Heart left ventricle (tissue), 16 donors: Measurements from ENCODE around the gene SLC38A11. TPM values are rescaled to one million over a fixed set of nuclear protein-coding genes. Genes with fewer than 3 reads are reported as not detected.

Experiments used
- ATAC-seq, 4 donors: fragments of 200-7000 bp; cut with Tn5 transposase; one replicate each; pipeline ENCODE4 v1.9.1; 2020 to 2022; ENCODE audit warnings: moderate library complexity in 4 of 4, mild to moderate bottlenecking in 3 of 4, moderate number of reproducible peaks in 1 of 4
- DNase-seq, 5 donors: peaks; one replicate each; pipeline ENCODE4 v3.0.0-alpha.2; 2020
- H3K27ac ChIP-seq, 12 donors: fragments of 200-600 bp; sonication (generic) in 4 of 12; one replicate each; pipeline versions ENCODE4 v1.5.0 to v1.8.0; 2016 to 2022; ENCODE audit warnings: mild to moderate bottlenecking in 2 of 12
- H3K27me3 ChIP-seq, 9 donors: fragments of 200-600 bp; sonication (generic) in 2 of 9; one replicate each; pipeline versions ENCODE4 v1.5.1 to v1.8.0; 2016 to 2022; ENCODE audit warnings: mild to moderate bottlenecking in 3 of 9
- H3K36me3 ChIP-seq, 9 donors: fragments of 200-600 bp; sonication (generic) in 2 of 9; one replicate each; pipeline versions ENCODE4 v1.5.0 to v1.8.0; 2018 to 2022; ENCODE audit warnings: mild to moderate bottlenecking in 2 of 9
- H3K4me1 ChIP-seq, 12 donors: fragments of 200-600 bp; sonication (generic) in 4 of 12; one replicate each; pipeline versions ENCODE4 v1.5.0 to v1.8.0; 2016 to 2022; ENCODE audit warnings: mild to moderate bottlenecking in 3 of 12
- H3K4me3 ChIP-seq, 12 donors: fragments of 200-600 bp; sonication (generic) in 4 of 12; one replicate each; pipeline versions ENCODE4 v1.5.0 to v1.8.0; 2017 to 2022; ENCODE audit warnings: mild to moderate bottlenecking in 9 of 12, moderate library complexity in 4 of 12
- H3K9me3 ChIP-seq, 12 donors: fragments of 200-600 bp; sonication (generic) in 4 of 12; one replicate each; pipeline versions ENCODE4 v1.5.0 to v1.8.0; 2016 to 2022; ENCODE audit warnings: mild to moderate bottlenecking in 1 of 12
- CTCF ChIP-seq, 12 donors: fragments of 200-600 bp; sonication (generic) in 4 of 12; IDR thresholded peaks; one replicate each; pipeline versions ENCODE4 v1.5.0 to v1.8.0; 2018 to 2022; ENCODE audit warnings: antibody characterized with exemption in 12 of 12, mild to moderate bottlenecking in 5 of 12
- POLR2A ChIP-seq, 2 donors: fragments of 450-650 bp; IDR thresholded peaks; one replicate each; pipeline ENCODE4 v1.6.1; 2017; ENCODE audit warnings: antibody characterized with exemption in 2 of 2, mild to moderate bottlenecking in 2 of 2, moderate library complexity in 2 of 2
- WGBS, 4 donors: extraction: QIAGEN DNeasy Blood & Tissue Kit in 2 of 4; methylation state at CpG; one replicate each; pipeline versions ENCODE4 v1.1.5 to v1.1.7; 2013 to 2018; 5-methylcytosine and 5-hydroxymethylcytosine counted together
- intact Hi-C, 10 donors: fragments of 100-400 bp; cut with DNase I; formaldehyde crosslinking; loops; one replicate each; pipeline versions ENCODE4 v1.11.1 to v1.14.2; 2022
- polyA plus RNA-seq, 2 donors: library from polyadenylated mRNA; stranded (reverse); fragments of 200-250 nt; gene quantifications; one replicate each; pipeline ENCODE4 v1.2.3, GENCODE V29; 2013
- total RNA-seq, 9 donors: library from RNA; depleted of rRNA in 2 of 9; stranded (reverse); fragments of >200 nt in 2 of 9; fragmentation: NEBNext Ultra II Directional in 3 of 9; extraction: Animal tissue kit (Norgen Biotek cat#: 25700) in 3 of 9; gene quantifications; one replicate each; pipeline versions ENCODE4 v1.1.0 to v1.2.4, GENCODE V29; 2016 to 2023
- donor health status: ischemic (EF 13 %, LVEDD 7.1; RV severe dilation, severe dysfunction).
- donor health status: healthy with polysubstance abuse.
- donor health status: DM: no; HTN: yes; CAD: no.
- donor health status: DM: no; HTN: no; CAD: no.
- donor health status: ischemic (EF 25% LVEDD 6.9; RV normal size, moderate dysfunction).
- donor health status: ischemic (EF 25% LVEDD 5.7; RV mildly dilated, moderate dysfunction).
- donor health status: healthy.
- donor health status: DM: yes; HTN: yes; CAD: no.
- donor health status: ischemic (EF 35%, LVEDD 5.7; RV mildly dilated, moderate dysfunction).
- donor health status: nonischemic (EF 11% LVEDD 7.7; RV severe dilation, severe dysfunction).
- donor health status: DM: yes; HTN: yes; CAD: no.
- donor health status: PGD.
- donor health status: ischemic (EF 29% LVEDD 5.4; RV normal size, mild dysfunction).
- donor health status: nonischemic (EF 23%, LVEDD 6.1; RV moderate dilation, normal function).

SLC38A11 gene
- total and polyA plus RNA-seq, 11 donors = 0.25 to 1.9 (median 0.55) TPM

- H3K4me1 ChIP-seq = peaks cover 0 to 10% (median 0%) of the 10 kb centered on the region in 12 donors
Observed at GRCh38 chr2:164976301-164976700, 21.0 kb upstream of the SLC38A11 start.

GRCh38 chr2:164975891-164976290 is 20.6 kb upstream of the SLC38A11 start:
- no peak for TF ChIP-seq POLR2A (IDR thresholded peaks at IDR 0.05)
- TF ChIP-seq CTCF (IDR thresholded peaks at IDR 0.05) = no peak
- H3K36me3 ChIP-seq = no peaks in the 10 kb centered on the region
- no peaks in the 10 kb centered on the region for H3K9me3 ChIP-seq
- H3K27me3 ChIP-seq = no peaks in the 10 kb centered on the region
- WGBS, 4 donors = 38 to 52% (median 41%) methylated on average over 1 of the region's 1 CpG
- intact Hi-C loops = no loop called here
- no peak overlapping the region for H3K4me3 ChIP-seq
- no peak for ATAC-seq
- no peak overlapping the region for H3K27ac ChIP-seq
- H3K4me1 ChIP-seq = peaks cover 0 to 10% (median 0%) of the 10 kb centered on the region in 12 donors
- no peak for DNase-seq

More at GRCh38 chr2:164976301-164976700, 21.0 kb upstream of the SLC38A11 start:
- Histone ChIP-seq H3K27me3 (no peaks in the 10 kb centered on the region), H3K9me3 (no peaks in the 10 kb centered on the region), H3K27ac (no peak overlapping the region), H3K4me3 (no peak overlapping the region), H3K36me3 (no peaks in the 10 kb centered on the region)
- ATAC-seq = no peak
- 50 to 57% (median 54%) methylated on average over 3 of the region's 3 CpGs for WGBS, 4 donors
- intact Hi-C loops = no loop called here
- no peak for TF ChIP-seq CTCF (IDR thresholded peaks at IDR 0.05)
- DNase-seq = no peak

- intact Hi-C loops = no loop called here
- Histone ChIP-seq H3K9me3 (no peaks in the 10 kb centered on the region), H3K36me3 (no peaks in the 10 kb centered on the region), H3K4me1 (peaks cover 0 to 10% (median 0%) of the 10 kb centered on the region in 12 donors), H3K27me3 (no peaks in the 10 kb centered on the region), H3K4me3 (no peak overlapping the region), H3K27ac (no peak overlapping the region)
- TF ChIP-seq CTCF (IDR thresholded peaks at IDR 0.05) (no peak), POLR2A (IDR thresholded peaks at IDR 0.05) (no peak)
- 54 to 64% (median 58%) methylated on average over 1 of the region's 1 CpG for WGBS, 4 donors
- DNase-seq (no peak), ATAC-seq (no peak)
Observed at GRCh38 chr2:164974221-164974620, 18.9 kb upstream of the SLC38A11 start.

- Histone ChIP-seq H3K4me1 (peaks cover 0 to 10% (median 0%) of the 10 kb centered on the region in 12 donors), H3K9me3 (no peaks in the 10 kb centered on the region), H3K4me3 (no peak overlapping the region), H3K36me3 (no peaks in the 10 kb centered on the region), H3K27ac (no peak overlapping the region), H3K27me3 (no peaks in the 10 kb centered on the region)
- TF ChIP-seq POLR2A (IDR thresholded peaks at IDR 0.05) (no peak), CTCF (IDR thresholded peaks at IDR 0.05) (no peak)
- intact Hi-C loops = no loop called here
- DNase-seq (no peak), ATAC-seq (no peak)
- 74 to 88% (median 81%) methylated on average over 4 of the region's 4 CpGs for WGBS, 4 donors
Observed at GRCh38 chr2:164972216-164972615, 16.9 kb upstream of the SLC38A11 start.
